HG03354 (cell line): ENCODE measurements around the gene BPTF.
"Not testable (repeated sequence)": the region's sequence is repeated elsewhere in the genome, so short reads cannot be mapped to it uniquely, and the experiment has no call there.

Source experiments
- ATAC-seq: cut with Tn5 transposase; IDR thresholded peaks from one replicate; pipeline ENCODE4 v1.9.1; 2021; ENCODE audit warnings: mild to moderate bottlenecking; ENCODE audit not compliant: unreplicated experiment, poor library complexity, severe bottlenecking

BPTF gene

GRCh38 chr17:67833946-67834631, 8.8 kb downstream of the BPTF start:
- no peak for ATAC-seq

GRCh38 chr17:67834634-67835033, 9.3 kb downstream of the BPTF start:
- ATAC-seq: no peak

GRCh38 chr17:67836205-67836987, 11.1 kb downstream of the BPTF start:
- ATAC-seq: no peak

GRCh38 chr17:67837965-67838364, 12.7 kb downstream of the BPTF start:
- ATAC-seq: no peak

- ATAC-seq: no peak
Measured at GRCh38 chr17:67838538-67838937, 13.2 kb downstream of the BPTF start.

- no peak for ATAC-seq
Measured at GRCh38 chr17:67841992-67842391, 16.7 kb downstream of the BPTF start.

GRCh38 chr17:67842648-67843047, 17.3 kb downstream of the BPTF start:
- no peak for ATAC-seq

GRCh38 chr17:67845374-67845773, 20.1 kb downstream of the BPTF start:
- no peak for ATAC-seq

- not testable (repeated sequence) for ATAC-seq
Measured at GRCh38 chr17:67848189-67848588, 22.9 kb downstream of the BPTF start.

- ATAC-seq: not testable (repeated sequence)
Measured at GRCh38 chr17:67848846-67849245, 23.5 kb downstream of the BPTF start.

GRCh38 chr17:67850991-67851631, 25.8 kb downstream of the BPTF start:
- ATAC-seq: no peak

GRCh38 chr17:67853703-67854102, 28.4 kb downstream of the BPTF start:
- no peak for ATAC-seq

GRCh38 chr17:67854378-67854777, 29.1 kb downstream of the BPTF start:
- ATAC-seq: no peak

GRCh38 chr17:67855504-67856324, 30.4 kb downstream of the BPTF start:
- ATAC-seq: no peak

GRCh38 chr17:67856402-67856801, 31.1 kb downstream of the BPTF start:
- ATAC-seq: not testable (repeated sequence)

GRCh38 chr17:67862614-67863217, 37.4 kb downstream of the BPTF start:
- no peak for ATAC-seq

- ATAC-seq: peak; percentile 56
Measured at GRCh38 chr17:67863624-67864247, 38.4 kb downstream of the BPTF start.

GRCh38 chr17:67865438-67865837, 40.1 kb downstream of the BPTF start:
- no peak for ATAC-seq

- no peak for ATAC-seq
Measured at GRCh38 chr17:67867591-67867990, 42.3 kb downstream of the BPTF start.
